ENCODE data around the gene ANXA6.

ANXA6 gene

GRCh38 chr5:151126199-151126645 is 31.4 kb downstream of the ANXA6 start:
- Histone ChIP-seq H3K9me3 (ENCODE audit: low read length) (no peaks in the 10 kb centered on the region), H3K4me3 (ENCODE audit: low read length) (no peak overlapping the region), H2AFZ (ENCODE audit: low read depth, low read length) (no peak overlapping the region), H3K27me3 (ENCODE audit: insufficient read depth, low read length) (no peaks in the 10 kb centered on the region), H3K36me3 (ENCODE audit: insufficient read depth, low read length) (peaks cover 57% of the 10 kb centered on the region), H3K4me1 (ENCODE audit: insufficient read depth, low read length) (peaks cover 3% of the 10 kb centered on the region)

- Histone ChIP-seq H3K9me3 (ENCODE audit: low read length) (no peaks in the 10 kb centered on the region), H3K27me3 (ENCODE audit: insufficient read depth, low read length) (no peaks in the 10 kb centered on the region), H3K4me1 (ENCODE audit: insufficient read depth, low read length) (peaks cover 3% of the 10 kb centered on the region), H2AFZ (ENCODE audit: low read depth, low read length) (no peak overlapping the region), H3K4me3 (ENCODE audit: low read length) (no peak overlapping the region), H3K36me3 (ENCODE audit: insufficient read depth, low read length) (peaks cover 55% of the 10 kb centered on the region)
These were observed 32.2 kb downstream of the ANXA6 start for GRCh38 chr5:151125421-151125820.

- Histone ChIP-seq H3K27me3 (ENCODE audit: insufficient read depth, low read length) (no peaks in the 10 kb centered on the region), H3K4me3 (ENCODE audit: low read length) (no peak overlapping the region), H3K4me1 (ENCODE audit: insufficient read depth, low read length) (peaks cover 3% of the 10 kb centered on the region), H2AFZ (ENCODE audit: low read depth, low read length) (no peak overlapping the region), H3K36me3 (ENCODE audit: insufficient read depth, low read length) (peaks cover 51% of the 10 kb centered on the region), H3K9me3 (ENCODE audit: low read length) (no peaks in the 10 kb centered on the region)
These were observed 33.5 kb downstream of the ANXA6 start for GRCh38 chr5:151123897-151124751.

GRCh38 chr5:151122828-151123227 is 34.8 kb downstream of the ANXA6 start:
- Histone ChIP-seq H3K9me3 (ENCODE audit: low read length) (no peaks in the 10 kb centered on the region), H3K4me1 (ENCODE audit: insufficient read depth, low read length) (peaks cover 3% of the 10 kb centered on the region), H2AFZ (ENCODE audit: low read depth, low read length) (no peak overlapping the region), H3K27me3 (ENCODE audit: insufficient read depth, low read length) (no peaks in the 10 kb centered on the region), H3K4me3 (ENCODE audit: low read length) (no peak overlapping the region), H3K36me3 (ENCODE audit: insufficient read depth, low read length) (peaks cover 48% of the 10 kb centered on the region)

GRCh38 chr5:151121665-151122064 is 35.9 kb downstream of the ANXA6 start:
- Histone ChIP-seq H3K27me3 (ENCODE audit: insufficient read depth, low read length) (no peaks in the 10 kb centered on the region), H3K9me3 (ENCODE audit: low read length) (no peaks in the 10 kb centered on the region), H3K4me1 (ENCODE audit: insufficient read depth, low read length) (peaks cover 3% of the 10 kb centered on the region), H3K36me3 (ENCODE audit: insufficient read depth, low read length) (peaks cover 48% of the 10 kb centered on the region), H3K4me3 (ENCODE audit: low read length) (no peak overlapping the region), H2AFZ (ENCODE audit: low read depth, low read length) (no peak overlapping the region)

- Histone ChIP-seq H3K36me3 (ENCODE audit: insufficient read depth, low read length) (peaks cover 54% of the 10 kb centered on the region), H3K9me3 (ENCODE audit: low read length) (no peaks in the 10 kb centered on the region), H3K4me1 (ENCODE audit: insufficient read depth, low read length) (no peaks in the 10 kb centered on the region), H3K4me3 (ENCODE audit: low read length) (no peak overlapping the region), H3K27me3 (ENCODE audit: insufficient read depth, low read length) (no peaks in the 10 kb centered on the region), H2AFZ (ENCODE audit: low read depth, low read length) (no peak overlapping the region)
These were observed 36.5 kb downstream of the ANXA6 start for GRCh38 chr5:151121095-151121494.

- Histone ChIP-seq H3K4me1 (ENCODE audit: insufficient read depth, low read length) (no peaks in the 10 kb centered on the region), H3K9me3 (ENCODE audit: low read length) (no peaks in the 10 kb centered on the region), H3K36me3 (ENCODE audit: insufficient read depth, low read length) (peaks cover 49% of the 10 kb centered on the region), H2AFZ (ENCODE audit: low read depth, low read length) (no peak overlapping the region), H3K4me3 (ENCODE audit: low read length) (no peak overlapping the region), H3K27me3 (ENCODE audit: insufficient read depth, low read length) (no peaks in the 10 kb centered on the region)
These were observed 38.5 kb downstream of the ANXA6 start for GRCh38 chr5:151118913-151119575.

- Histone ChIP-seq H3K36me3 (ENCODE audit: insufficient read depth, low read length) (peaks cover 23% of the 10 kb centered on the region), H2AFZ (ENCODE audit: low read depth, low read length) (no peak overlapping the region), H3K4me1 (ENCODE audit: insufficient read depth, low read length) (no peaks in the 10 kb centered on the region), H3K4me3 (ENCODE audit: low read length) (no peak overlapping the region), H3K9me3 (ENCODE audit: low read length) (no peaks in the 10 kb centered on the region), H3K27me3 (ENCODE audit: insufficient read depth, low read length) (no peaks in the 10 kb centered on the region)
These were observed 42.2 kb downstream of the ANXA6 start for GRCh38 chr5:151115272-151115905.

GRCh38 chr5:151113651-151114050 is 43.9 kb downstream of the ANXA6 start:
- peaks cover 26% of the 10 kb centered on the region for H3K36me3 ChIP-seq (ENCODE audit: insufficient read depth, low read length)
- no peak overlapping the region for H3K4me3 ChIP-seq (ENCODE audit: low read length)
- H3K9me3 ChIP-seq (ENCODE audit: low read length): no peaks in the 10 kb centered on the region
- no peaks in the 10 kb centered on the region for H3K4me1 ChIP-seq (ENCODE audit: insufficient read depth, low read length)
- H2AFZ ChIP-seq (ENCODE audit: low read depth, low read length): no peak overlapping the region
- H3K27me3 ChIP-seq (ENCODE audit: insufficient read depth, low read length): no peaks in the 10 kb centered on the region

- Histone ChIP-seq H3K9me3 (ENCODE audit: low read length) (no peaks in the 10 kb centered on the region), H2AFZ (ENCODE audit: low read depth, low read length) (no peak overlapping the region), H3K4me3 (ENCODE audit: low read length) (no peak overlapping the region), H3K4me1 (ENCODE audit: insufficient read depth, low read length) (no peaks in the 10 kb centered on the region), H3K27me3 (ENCODE audit: insufficient read depth, low read length) (no peaks in the 10 kb centered on the region), H3K36me3 (ENCODE audit: insufficient read depth, low read length) (peaks cover 24% of the 10 kb centered on the region)
These were observed 46.6 kb downstream of the ANXA6 start for GRCh38 chr5:151110992-151111391.

- Histone ChIP-seq H3K27me3 (ENCODE audit: insufficient read depth, low read length) (no peaks in the 10 kb centered on the region), H3K4me3 (ENCODE audit: low read length) (no peak overlapping the region), H2AFZ (ENCODE audit: low read depth, low read length) (no peak overlapping the region), H3K9me3 (ENCODE audit: low read length) (no peaks in the 10 kb centered on the region), H3K36me3 (ENCODE audit: insufficient read depth, low read length) (peaks cover 24% of the 10 kb centered on the region), H3K4me1 (ENCODE audit: insufficient read depth, low read length) (no peaks in the 10 kb centered on the region)
These were observed 47.4 kb downstream of the ANXA6 start for GRCh38 chr5:151110122-151110681.

- Histone ChIP-seq H3K36me3 (ENCODE audit: insufficient read depth, low read length) (peaks cover 28% of the 10 kb centered on the region), H2AFZ (ENCODE audit: low read depth, low read length) (no peak overlapping the region), H3K27me3 (ENCODE audit: insufficient read depth, low read length) (no peaks in the 10 kb centered on the region), H3K4me1 (ENCODE audit: insufficient read depth, low read length) (no peaks in the 10 kb centered on the region), H3K9me3 (ENCODE audit: low read length) (no peaks in the 10 kb centered on the region), H3K4me3 (ENCODE audit: low read length) (no peak overlapping the region)
These were observed 49.0 kb downstream of the ANXA6 start for GRCh38 chr5:151108566-151108965.
